Measurements from ENCODE around the gene RAB40C. TPM values are rescaled to one million over a fixed set of nuclear protein-coding genes. Genes with fewer than 3 reads are reported as not detected.

Gene RAB40C
- total and polyA plus RNA-seq, 4 donors, result 25.1 to 58.9 (median 43.9) TPM

- Histone ChIP-seq H3K27ac (ENCODE audit: low read depth in 1 of 2, low read length in 1 of 2) (no peak overlapping the region), H3K36me3 (ENCODE audit: control insufficient read depth in 4 of 4, insufficient read depth in 4 of 4, low read length in 4 of 4) (peaks cover 0 to 11% (median 0%) of the 10 kb centered on the region in 4 donors), H3K9ac (ENCODE audit: insufficient read depth in 1 of 2, low read length in 2 of 2) (no peak overlapping the region), H3K27me3 (ENCODE audit: control insufficient read depth in 3 of 3, insufficient read depth in 3 of 3, low read length in 2 of 3) (no peaks in the 10 kb centered on the region), H3K4me1 (ENCODE audit: control insufficient read depth in 5 of 5, insufficient read depth in 5 of 5, low read length in 5 of 5) (peaks cover 0 to 11% (median 3%) of the 10 kb centered on the region in 5 donors), H3K9me3 (ENCODE audit: control insufficient read depth in 4 of 4, insufficient read depth in 3 of 4, low read length in 3 of 4) (no peaks in the 10 kb centered on the region), H3K4me3 (no peak overlapping the region)
- ATAC-seq (ENCODE audit: insufficient read depth, low FRiP score) (no peak), DNase-seq (no peak)
- WGBS, 2 donors, result 95 to 96% methylated on average over 20 to 21 of the region's 21 CpGs
- TF ChIP-seq CTCF (IDR thresholded peaks at IDR 0.05; ENCODE audit: control extremely low read depth, extremely low read depth), result no peak
Measured at GRCh38 chr16:662597-662996, 72.7 kb downstream of the RAB40C start.

- Histone ChIP-seq H3K4me1 (ENCODE audit: control insufficient read depth in 5 of 5, insufficient read depth in 5 of 5, low read length in 5 of 5) (peaks cover 0 to 15% (median 3%) of the 10 kb centered on the region in 5 donors), H3K27me3 (ENCODE audit: control insufficient read depth in 3 of 3, insufficient read depth in 3 of 3, low read length in 2 of 3) (no peaks in the 10 kb centered on the region), H3K27ac (ENCODE audit: low read depth in 1 of 2, low read length in 1 of 2) (no peak overlapping the region), H3K9me3 (ENCODE audit: control insufficient read depth in 4 of 4, insufficient read depth in 3 of 4, low read length in 3 of 4) (no peaks in the 10 kb centered on the region), H3K36me3 (ENCODE audit: control insufficient read depth in 4 of 4, insufficient read depth in 4 of 4, low read length in 4 of 4) (peaks cover 0 to 22% (median 9%) of the 10 kb centered on the region in 4 donors), H3K4me3 (no peak overlapping the region), H3K9ac (ENCODE audit: insufficient read depth in 1 of 2, low read length in 2 of 2) (no peak overlapping the region)
- ATAC-seq (ENCODE audit: insufficient read depth, low FRiP score) (no peak), DNase-seq (no peak)
- WGBS, 2 donors, result 89 to 95% methylated on average over 13 of the region's 13 CpGs
- TF ChIP-seq CTCF (IDR thresholded peaks at IDR 0.05; ENCODE audit: control extremely low read depth, extremely low read depth), result no peak
Measured at GRCh38 chr16:666572-666971, 76.7 kb downstream of the RAB40C start.

- 88 to 90% methylated on average over 22 of the region's 22 CpGs for WGBS, 2 donors
- no peak for DNase-seq
- Histone ChIP-seq H3K4me1 (ENCODE audit: control insufficient read depth in 5 of 5, insufficient read depth in 5 of 5, low read length in 5 of 5) (peaks cover 0 to 15% (median 3%) of the 10 kb centered on the region in 5 donors), H3K4me3 (no peak overlapping the region), H3K9ac (ENCODE audit: insufficient read depth in 1 of 2, low read length in 2 of 2) (no peak overlapping the region), H3K27me3 (ENCODE audit: control insufficient read depth in 3 of 3, insufficient read depth in 3 of 3, low read length in 2 of 3) (no peaks in the 10 kb centered on the region), H3K9me3 (ENCODE audit: control insufficient read depth in 4 of 4, insufficient read depth in 3 of 4, low read length in 3 of 4) (no peaks in the 10 kb centered on the region), H3K27ac (ENCODE audit: low read depth in 1 of 2, low read length in 1 of 2) (no peak overlapping the region), H3K36me3 (ENCODE audit: control insufficient read depth in 4 of 4, insufficient read depth in 4 of 4, low read length in 4 of 4) (peaks cover 2 to 29% (median 12%) of the 10 kb centered on the region in 4 donors)
- TF ChIP-seq CTCF (IDR thresholded peaks at IDR 0.05; ENCODE audit: control extremely low read depth, extremely low read depth), result no peak
- ATAC-seq (ENCODE audit: insufficient read depth, low FRiP score), result no peak
Measured at GRCh38 chr16:667113-667779, 77.4 kb downstream of the RAB40C start.

Measured in lung (tissue), 12 donors.